GM12878 (cell line): ENCODE data around the gene MSI2. TPM values are rescaled to one million over a fixed set of nuclear protein-coding genes. Genes with fewer than 3 reads are reported as not detected.

Experiments used
- ATAC-seq: fragments of 200-7000 bp; cut with Tn5 transposase; 3 replicates; pipeline ENCODE4 v1.9.1; 2020; ENCODE audit warnings: mild to moderate bottlenecking, moderate library complexity
- BruUV-seq: library from RNA; stranded (reverse); fragments of 400-500 nt; replicated peaks from 2 replicates; lab custom pipeline; 2021; lab: Mats Ljungman, UMichigan
- CTCF ChIA-PET: fragments of 300-600 bp; sonication (Branson Sonifier 250); formaldehyde crosslinking; extraction: SDS; loops from one replicate; lab custom pipeline; 2021; ENCODE audit warnings: inconsistent platforms; lab: Yijun Ruan, JAX
- POLR2A ChIA-PET: fragments of 350-600 bp; formaldehyde crosslinking; extraction: SDS; loops from one replicate; lab custom pipeline; 2021; ENCODE audit warnings: inconsistent platforms; lab: Charles Lee
- RAD21 ChIA-PET: fragments of 300-600 bp; sonication (Branson Sonifier 250); formaldehyde crosslinking; loops from one replicate; lab custom pipeline; 2023; ENCODE audit warnings: antibody characterized with exemption; ENCODE audit not compliant: unreplicated experiment; lab: Charles Lee
- SMC1A ChIA-PET: fragments of 300-600 bp; sonication (Branson Sonifier 250); formaldehyde crosslinking; loops from one replicate; lab custom pipeline; 2023; ENCODE audit not compliant: unreplicated experiment, uncharacterized antibody; lab: Charles Lee
- DNase-seq: peaks from one replicate; pipeline ENCODE4 v3.0.0-alpha.2; 2011; ENCODE audit warnings: low read depth, low spot score
- FAIRE-seq: peaks from 3 replicates; lab custom pipeline; 2011; peaks lifted over from hg19 to GRCh38; lab: Jason Lieb, UNC
- H2AFZ ChIP-seq: 2 replicates; pipeline ENCODE4 v1.6.0; 2011; ENCODE audit warnings: low read depth, low read length, control low read depth; ENCODE audit not compliant: control insufficient read depth
- H3K27ac ChIP-seq: 2 replicates; pipeline ENCODE4 v1.5.1; 2011; ENCODE audit warnings: control low read depth; ENCODE audit not compliant: control insufficient read depth, insufficient read depth
- H3K27me3 ChIP-seq, 2 experiments: replicated peaks in 1 of 2; 2 replicates each; pipeline versions ENCODE4 v1.6.0 to v1.6.1; 2011; ENCODE audit warnings: low read length in 1 of 2; ENCODE audit not compliant: control insufficient read depth in 2 of 2, insufficient read depth in 2 of 2
- H3K36me3 ChIP-seq, 2 experiments: 2 replicates each; pipeline ENCODE4 v1.5.1; 2011; ENCODE audit warnings: low read length in 1 of 2; ENCODE audit not compliant: control insufficient read depth in 2 of 2, insufficient read depth in 2 of 2
- H3K4me1 ChIP-seq: 2 replicates; pipeline ENCODE4 v1.6.1; 2011; ENCODE audit warnings: mild to moderate bottlenecking, low read length, moderate library complexity, mixed read lengths; ENCODE audit not compliant: control insufficient read depth, insufficient read depth
- H3K4me2 ChIP-seq: 2 replicates; pipeline ENCODE4 v1.6.0; 2011; ENCODE audit warnings: control low read depth; ENCODE audit not compliant: control insufficient read depth, insufficient read depth
- H3K4me3 ChIP-seq: fragments of 200-600 bp; sonication (generic); 2 replicates; pipeline ENCODE4 v1.5.1; 2016
- H3K79me2 ChIP-seq: 2 replicates; pipeline ENCODE4 v1.6.0; 2011; ENCODE audit warnings: low read length; ENCODE audit not compliant: control insufficient read depth, insufficient read depth
- H3K9ac ChIP-seq: 2 replicates; pipeline ENCODE4 v1.8.0; 2011; ENCODE audit warnings: low read length, control low read depth, mixed read lengths; ENCODE audit not compliant: control insufficient read depth, insufficient read depth
- H3K9me3 ChIP-seq: replicated peaks from 3 replicates; pipeline ENCODE4 v1.5.1; 2011; ENCODE audit warnings: mild to moderate bottlenecking, low read length; ENCODE audit not compliant: control insufficient read depth, insufficient read depth
- H4K20me1 ChIP-seq: 2 replicates; pipeline ENCODE4 v1.6.0; 2011; ENCODE audit not compliant: control insufficient read depth, insufficient read depth
- FOXM1 ChIP-seq: IDR thresholded peaks from 2 replicates; pipeline ENCODE4 v1.6.1; 2012; ENCODE audit warnings: low read depth, mild to moderate bottlenecking, inconsistent platforms, low read length, moderate library complexity
- RUNX3 ChIP-seq: IDR thresholded peaks from 2 replicates; pipeline ENCODE4 v1.6.1; 2012; ENCODE audit warnings: low read length, inconsistent platforms
- SPI1 ChIP-seq: IDR thresholded peaks from 2 replicates; pipeline ENCODE4 v1.6.1; 2011; ENCODE audit warnings: low read depth, mild to moderate bottlenecking, low read length, moderate library complexity, borderline replicate concordance; ENCODE audit not compliant: insufficient read depth
- TCF12 ChIP-seq: IDR thresholded peaks from 2 replicates; pipeline ENCODE4 v1.6.1; 2011; ENCODE audit warnings: low read depth, mild to moderate bottlenecking, low read length
- WRNIP1 ChIP-seq: IDR thresholded peaks from 2 replicates; pipeline ENCODE4 v1.6.1; 2011; ENCODE audit warnings: low read depth, low read length, improper control_type of control experiment, borderline replicate concordance
- YBX1 ChIP-seq: fragments of 450-650 bp; IDR thresholded peaks from 2 replicates; pipeline ENCODE4 v1.6.1; 2016; ENCODE audit warnings: antibody characterized with exemption
- WGBS: methylation state at CpG from one replicate; pipeline ENCODE4 v1.1.6; 2016; ENCODE audit warnings: low lambda C conversion rate; ENCODE audit not compliant: insufficient replicate concordance, insufficient coverage; ENCODE audit errors: missing lambda C conversion rate; 5-methylcytosine and 5-hydroxymethylcytosine counted together
- in situ Hi-C: fragments of 300-500 bp; cut with MboI; formaldehyde crosslinking; loops from 9 replicates; pipeline ENCODE4 v1.14.3; 2018; ENCODE audit warnings: mixed read lengths
- intact Hi-C: fragments of 100-400 bp; cut with micrococcal nuclease; formaldehyde crosslinking; loops from one replicate; pipeline ENCODE4 v1.14.2; 2022; ENCODE audit not compliant: unreplicated experiment
- polyA plus RNA-seq, 11 experiments: library from polyadenylated mRNA; depleted of rRNA in 4 of 11; unstranded in 6 of 11; stranded (reverse) in 5 of 11; fragments of >200 nt; fragmentation: Nextera tagmentation in 4 of 11; fragmentation: Illumina TruSeq in 1 of 11; extraction: Ambion mirVana in 4 of 11; extraction: Trizol in 1 of 11; gene quantifications; 1 replicate in 1 of 11; 2 replicates in 10 of 11; pipeline versions ENCODE4 v1.2.1 to v1.2.3, GENCODE V29; 2011 to 2016; ENCODE audit warnings: inconsistent platforms in 2 of 11, missing spikeins in 2 of 11, low read depth in 1 of 11
- total RNA-seq, 4 experiments: library from RNA; depleted of rRNA in 3 of 4; stranded (reverse); fragments of >200 nt in 3 of 4; fragmentation: Illumina TruSeq in 1 of 4; extraction: Trizol in 1 of 4; gene quantifications; 2 replicates each; pipeline versions ENCODE4 v1.2.1 to v1.2.3, GENCODE V29; 2013 to 2021
- TF ChIP-seq, protein P1 (sequence below): IDR thresholded peaks from 2 replicates; pipeline ENCODE4 v1.6.1; 2011; ENCODE audit warnings: borderline replicate concordance, low read depth, mild to moderate bottlenecking, moderate library complexity, mixed read lengths, low read length; ENCODE audit not compliant: insufficient read depth; ENCODE audit errors: extremely low read length

Gene MSI2
- total and polyA plus RNA-seq, 10 of the 15 experiments (the other 5 are each of a cell fraction or from before 2014, with no cell fraction given), result 6.1 to 76.1 (median 42.0) TPM

DNA sequence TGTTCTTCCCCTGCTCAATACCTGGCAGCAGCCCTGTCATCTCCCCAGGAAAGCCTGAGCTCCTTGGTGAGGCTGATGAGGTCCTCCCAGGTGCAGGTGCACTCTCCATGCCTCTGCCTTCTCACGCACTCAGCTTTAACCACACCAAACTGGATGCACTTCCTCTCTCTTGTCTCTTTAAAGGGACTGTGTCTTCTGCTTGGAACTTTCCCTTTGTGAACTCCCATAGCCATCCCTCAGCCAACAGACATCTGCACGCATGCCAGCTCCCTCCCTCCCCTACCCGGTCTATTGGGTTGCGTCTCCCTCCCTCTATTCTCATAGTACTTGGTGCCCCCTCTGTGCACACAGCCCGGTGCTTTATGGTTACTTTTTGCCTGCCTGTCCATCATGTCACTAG lies 231.2 kb downstream of the MSI2 start:
- peak overlapping the region; percentile 72 for H3K27ac ChIP-seq

DNA sequence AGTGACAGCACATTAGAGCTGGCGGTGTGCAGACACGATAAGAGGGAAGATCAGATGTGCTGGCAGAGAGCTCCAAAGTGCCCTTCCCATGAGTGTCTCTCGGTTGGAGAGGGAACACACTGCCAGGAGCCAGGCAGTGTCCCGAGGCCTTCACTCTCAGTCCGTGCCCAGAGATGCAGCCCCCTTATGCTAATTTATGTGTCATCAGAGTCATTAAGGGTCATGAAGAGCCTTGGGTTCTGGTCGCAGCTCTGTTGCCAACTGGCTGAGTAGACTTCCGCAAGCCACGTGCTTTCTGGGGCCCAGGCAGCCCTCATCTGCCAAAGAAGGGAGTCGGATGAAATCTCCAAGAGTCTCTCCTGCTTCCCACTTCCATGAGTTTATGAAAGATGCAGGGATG lies 232.5 kb downstream of the MSI2 start:
- no peaks in the 10 kb centered on the region for H3K27me3 ChIP-seq
- TF ChIP-seq YBX1 (no peak), WRNIP1 (no peak)
- TF ChIP-seq, protein P1, sequence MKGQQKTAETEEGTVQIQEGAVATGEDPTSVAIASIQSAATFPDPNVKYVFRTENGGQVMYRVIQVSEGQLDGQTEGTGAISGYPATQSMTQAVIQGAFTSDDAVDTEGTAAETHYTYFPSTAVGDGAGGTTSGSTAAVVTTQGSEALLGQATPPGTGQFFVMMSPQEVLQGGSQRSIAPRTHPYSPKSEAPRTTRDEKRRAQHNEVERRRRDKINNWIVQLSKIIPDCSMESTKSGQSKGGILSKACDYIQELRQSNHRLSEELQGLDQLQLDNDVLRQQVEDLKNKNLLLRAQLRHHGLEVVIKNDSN, result no peak
- no peak overlapping the region for H3K4me3 ChIP-seq
- no peak overlapping the region for H3K4me2 ChIP-seq
- ChIA-PET RAD21 (no interaction called here), SMC1A (interaction anchor here (1.3 to 10.8 kb wide), 4 partner anchors 18 to 246 kb away, joined by 3 to 102 read pairs (median 14); no protein-coding TSS in a partner anchor), CTCF (interaction anchor here (0.6 to 2.5 kb wide), 4 partner anchors 26 to 183 kb away, joined by 3 to 6 read pairs (median 3); no protein-coding TSS in a partner anchor), POLR2A (interaction anchor here (0.6 to 1.3 kb wide), 3 partner anchors 12 to 232 kb away, joined by 3 to 6 read pairs (median 5); no protein-coding TSS in a partner anchor)
- ATAC-seq (no peak), FAIRE-seq (no peak), DNase-seq (no peak)
- intact Hi-C loops, result no loop called here
- peaks cover 0 to 3% of the 10 kb centered on the region in 2 experiments; a peak in 3 of 4 replicates for H3K36me3 ChIP-seq
- in situ Hi-C loops, result no loop called here
- BruUV-seq, result no TSS peak
- H3K27ac ChIP-seq, result no peak overlapping the region
- H3K4me1 ChIP-seq, result peaks cover 45% of the 10 kb centered on the region
- no peaks in the 10 kb centered on the region for H3K9me3 ChIP-seq
- peaks cover 24% of the 10 kb centered on the region for H3K79me2 ChIP-seq
- H4K20me1 ChIP-seq, result no peaks in the 10 kb centered on the region
- WGBS, result 97% methylated on average over 9 of the region's 9 CpGs
- H2AFZ ChIP-seq, result no peak overlapping the region
- no peak overlapping the region for H3K9ac ChIP-seq

More for the DNA sequence above, 231.2 kb downstream of the MSI2 start:
- Histone ChIP-seq H4K20me1 (no peaks in the 10 kb centered on the region), H3K4me3 (no peak overlapping the region), H3K4me1 (peaks cover 35% of the 10 kb centered on the region), H2AFZ (no peak overlapping the region), H3K27me3 (no peaks in the 10 kb centered on the region), H3K9ac (peak overlapping the region; percentile 8; the same call in 1 of the 2 replicates), H3K79me2 (peaks cover 21% of the 10 kb centered on the region), H3K9me3 (no peaks in the 10 kb centered on the region), H3K36me3 (no peaks in the 10 kb centered on the region; a peak in 1 of 4 replicates), H3K4me2 (no peak overlapping the region; the same call in 1 of the 2 replicates)
- no peak for ATAC-seq
- SMC1A ChIA-PET, result interaction anchor here (0.8 to 10.8 kb wide), 12 partner anchors 10 to 91 kb away, joined by 3 to 102 read pairs (median 5); no protein-coding TSS in a partner anchor
- RAD21 ChIA-PET, result interaction anchor here (0.8 to 5.7 kb wide), 7 partner anchors 15 to 244 kb away, joined by 3 to 28 read pairs (median 7); no protein-coding TSS in a partner anchor
- CTCF ChIA-PET, result interaction anchor here (1.4 to 2.5 kb wide), 7 partner anchors 12 to 260 kb away, joined by 4 to 6 read pairs (median 6); no protein-coding TSS in a partner anchor
- BruUV-seq, result no TSS peak
- peak; percentile 78; the same call in 1 of the 2 replicates for TF ChIP-seq SPI1
- TF ChIP-seq TCF12, result peak; percentile 29; the same call in 1 of the 2 replicates
- TF ChIP-seq RUNX3, result peak; percentile 54
- no peak for TF ChIP-seq FOXM1
- WGBS, result 86% methylated on average over 5 of the region's 5 CpGs
- FAIRE-seq, result no peak
- intact Hi-C loops, result no loop called here
- POLR2A ChIA-PET, result interaction anchor here (0.8 to 1.8 kb wide), 5 partner anchors 11 to 114 kb away, joined by 3 to 8 read pairs (median 3); no protein-coding TSS in a partner anchor
- in situ Hi-C loops, result no loop called here
- DNase-seq, result no peak
